Measurements from ENCODE around the gene HOXB8. TPM values are rescaled to one million over a fixed set of nuclear protein-coding genes. Genes with fewer than 3 reads are reported as not detected.
A peak's percentile ranks its signal among the peaks of the same experiment; 100 is the strongest.

The HOXB8 gene
- total and polyA plus RNA-seq, 2 of the 13 experiments (the other 11 are each of a cell fraction or from before 2014, with no cell fraction given), result not detected

DNA sequence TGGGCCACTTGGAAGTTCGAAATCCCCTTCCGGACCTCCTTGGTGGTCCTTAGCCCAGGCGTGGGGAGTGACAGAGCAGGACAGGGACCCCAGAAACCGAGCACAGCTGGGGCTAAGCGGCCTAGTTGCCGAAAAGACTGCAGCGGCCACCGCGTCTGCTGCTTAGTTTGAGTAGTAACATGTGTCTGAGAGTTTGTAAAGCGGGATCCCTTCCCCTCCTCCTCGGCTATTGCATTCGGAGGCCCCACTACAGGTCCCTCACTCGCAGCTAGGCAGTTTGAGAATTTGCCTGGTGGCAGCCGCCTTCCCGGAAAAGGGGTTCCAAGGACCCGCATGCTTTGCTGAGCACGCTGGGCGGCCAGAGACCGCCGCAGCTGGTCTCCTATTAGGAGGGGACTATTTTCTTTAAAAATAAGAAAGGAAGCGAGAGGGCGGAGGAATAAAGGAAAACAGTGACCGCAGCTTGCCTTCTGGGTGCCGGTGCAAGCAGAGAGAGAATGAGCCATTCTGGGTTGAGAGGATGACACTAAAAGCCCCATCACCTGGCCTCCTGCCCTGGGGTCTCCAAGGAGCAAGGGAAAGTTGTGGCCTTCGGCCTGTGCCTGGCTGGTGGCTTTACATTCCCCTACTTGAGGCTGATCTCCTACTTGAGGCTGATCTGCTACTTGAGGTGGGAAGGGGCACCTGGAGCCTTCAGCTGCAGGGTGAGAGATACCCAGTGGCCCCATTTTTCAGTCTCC is 20.4 kb downstream of the HOXB8 start:
- TF ChIP-seq MXI1 (IDR thresholded peaks at IDR 0.05; ENCODE audit: borderline replicate concordance, low read depth, low read length), result no peak
- 0 out of 2 replicates have a peak, but pooled peaks have one; percentile 17 for TF ChIP-seq ZNF768 (CRISPR knock-in tag; IDR thresholded peaks at IDR 0.05)
- TF ChIP-seq EZH2 (conservative IDR thresholded peaks at IDR 0.05; ENCODE audit: low read depth, low read length), result peak; percentile 12
- Histone ChIP-seq H3K9ac (ENCODE audit: insufficient read depth, low read depth, low read length) (no peak overlapping the region), H4K20me1 (ENCODE audit: insufficient read depth, low read length) (no peaks in the 10 kb centered on the region; the same call in 1 of the 2 replicates), H3K9me3 (ENCODE audit: low read length) (no peaks in the 10 kb centered on the region), H3K27ac (ENCODE audit: extremely low read length, insufficient read depth, low read length) (no peak overlapping the region), H3K36me3 (replicated peaks in 1 of 2; ENCODE audit: control insufficient read depth in 1 of 2, insufficient read depth in 2 of 2, low read length in 2 of 2) (no peaks in the 10 kb centered on the region), H3K4me3 (replicated peaks in 1 of 3; ENCODE audit: insufficient read depth in 1 of 3, low read depth in 2 of 3, low read length in 3 of 3) (peak overlapping the region in 1 of 3 experiments; percentile 9; a peak in 1 of 6 replicates), H3K4me2 (ENCODE audit: low read depth, low read length) (peak overlapping the region; percentile 41), H3K4me1 (ENCODE audit: insufficient read depth, low read length) (0 out of 2 replicates have a peak, but pooled peaks cover 6% of the 10 kb centered on the region), H3K27me3 (ENCODE audit: control insufficient read depth in 1 of 2, insufficient read depth in 2 of 2, low read length in 2 of 2) (peaks cover 51 to 91% of the 10 kb centered on the region in 2 experiments), H3K79me2 (ENCODE audit: insufficient read depth, low read length) (no peaks in the 10 kb centered on the region), H2AFZ (ENCODE audit: low read length) (no peak overlapping the region)
- DNase-seq (ENCODE audit: low spot score), result no peak
- POLR2A ChIA-PET, result no interaction called here
- BruUV-seq (replicated peaks), result no TSS peak
- no peak for ATAC-seq
- no peak for FAIRE-seq
- 35% methylated on average over 21 of the region's 25 CpGs for WGBS (ENCODE audit: low lambda C conversion rate)
- in situ Hi-C loops (cut with HindIII; ENCODE audit: extremely low pct_ligation_motif_present, low pct_unique_long_range_greater_than_20kb) (loop anchor here (5.0 kb wide), 1 partner anchor 442 kb away; no protein-coding TSS in a partner anchor), intact Hi-C loops (cut with micrococcal nuclease; ENCODE audit: unreplicated experiment) (loop anchor here (1.0 kb wide), 1 partner anchor 258 kb away; no protein-coding TSS in a partner anchor)
- CTCF ChIA-PET (ENCODE audit: low intra/inter-chr PET ratio, low total read pairs), result interaction anchor here (0.8 to 1.9 kb wide), 3 partner anchors 243 to 441 kb away, joined by 3 to 7 read pairs (median 5); no protein-coding TSS in a partner anchor

DNA sequence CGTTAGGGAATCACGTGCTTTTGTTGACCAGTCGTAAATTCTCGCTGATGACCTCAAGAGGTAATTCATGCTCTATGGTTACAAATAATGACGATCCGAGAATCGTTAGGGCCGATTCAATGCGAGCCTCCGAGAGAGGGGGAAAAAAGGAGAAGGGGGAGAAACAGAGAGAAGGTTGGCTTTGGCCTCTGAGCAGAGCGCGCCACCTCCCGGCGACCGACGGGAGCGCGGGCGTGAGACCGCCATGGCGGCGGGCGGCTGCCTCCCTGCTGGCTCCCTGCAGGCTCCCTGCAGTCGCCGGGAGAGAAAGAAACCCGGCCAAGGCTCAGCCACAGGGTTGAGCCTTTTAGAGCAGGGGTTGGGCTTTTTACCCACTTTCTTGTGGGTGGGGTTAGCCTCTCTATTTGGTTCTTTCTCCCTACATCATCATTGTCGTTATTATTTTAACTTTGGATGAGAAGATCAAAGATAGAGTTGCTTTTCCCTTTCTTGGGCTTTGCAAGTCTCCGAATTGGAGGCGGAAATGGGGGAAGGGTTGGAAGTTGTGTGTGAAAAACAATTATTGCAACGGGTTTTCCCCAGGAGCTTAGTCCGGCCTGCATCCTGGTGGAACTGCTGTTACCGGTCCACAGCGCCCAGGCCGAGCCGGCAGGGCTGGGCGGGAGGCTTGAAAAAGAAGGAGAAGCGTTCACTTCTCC is 21.1 kb downstream of the HOXB8 start:
- no peak overlapping the region for H3K9ac ChIP-seq (ENCODE audit: insufficient read depth, low read depth, low read length)
- in situ Hi-C loops (cut with HindIII; ENCODE audit: extremely low pct_ligation_motif_present, low pct_unique_long_range_greater_than_20kb) (no loop called here), intact Hi-C loops (cut with micrococcal nuclease; ENCODE audit: unreplicated experiment) (loop anchor here (1.0 kb wide), 1 partner anchor 258 kb away; no protein-coding TSS in a partner anchor)
- H2AFZ ChIP-seq (ENCODE audit: low read length), result no peak overlapping the region
- FAIRE-seq, result no peak
- H3K79me2 ChIP-seq (ENCODE audit: insufficient read depth, low read length), result no peaks in the 10 kb centered on the region
- no peaks in the 10 kb centered on the region for H3K9me3 ChIP-seq (ENCODE audit: low read length)
- H3K36me3 ChIP-seq (replicated peaks in 1 of 2; ENCODE audit: control insufficient read depth in 1 of 2, insufficient read depth in 2 of 2, low read length in 2 of 2), result no peaks in the 10 kb centered on the region
- 7% methylated on average over 36 of the region's 37 CpGs for WGBS (ENCODE audit: low lambda C conversion rate)
- peak overlapping the region in 1 of 3 experiments; percentile 9; a peak in 1 of 6 replicates for H3K4me3 ChIP-seq (replicated peaks in 1 of 3; ENCODE audit: insufficient read depth in 1 of 3, low read depth in 2 of 3, low read length in 3 of 3)
- H3K4me1 ChIP-seq (ENCODE audit: insufficient read depth, low read length), result 0 out of 2 replicates have a peak, but pooled peaks cover 6% of the 10 kb centered on the region
- peak overlapping the region; percentile 41 for H3K4me2 ChIP-seq (ENCODE audit: low read depth, low read length)
- ATAC-seq, result peak; percentile 81
- no TSS peak for BruUV-seq (replicated peaks)
- H3K27me3 ChIP-seq (ENCODE audit: control insufficient read depth in 1 of 2, insufficient read depth in 2 of 2, low read length in 2 of 2), result peaks cover 50 to 91% of the 10 kb centered on the region in 2 experiments
- DNase-seq (ENCODE audit: low spot score), result peak; percentile 31
- CTCF ChIA-PET (ENCODE audit: low intra/inter-chr PET ratio, low total read pairs), result interaction anchor here (0.8 to 1.9 kb wide), 4 partner anchors 242 to 441 kb away, joined by 3 to 7 read pairs (median 4); no protein-coding TSS in a partner anchor
- no peaks in the 10 kb centered on the region; the same call in 1 of the 2 replicates for H4K20me1 ChIP-seq (ENCODE audit: insufficient read depth, low read length)
- no peak overlapping the region for H3K27ac ChIP-seq (ENCODE audit: extremely low read length, insufficient read depth, low read length)
- POLR2A ChIA-PET, result interaction anchor here (0.6 kb wide), 1 partner anchor 436 kb away, joined by 3 read pairs; no protein-coding TSS in a partner anchor
- TF ChIP-seq ATRX (CRISPR knock-in tag; IDR thresholded peaks at IDR 0.05; ENCODE audit: borderline replicate concordance) (no peak), MXI1 (IDR thresholded peaks at IDR 0.05; ENCODE audit: borderline replicate concordance, low read depth, low read length) (0 out of 3 replicates have a peak, but pooled peaks have one; percentile 13), EZH2 (conservative IDR thresholded peaks at IDR 0.05; ENCODE audit: low read depth, low read length) (peak; percentile 99), RAD21 (CRISPR knock-in tag; IDR thresholded peaks at IDR 0.05) (peak; percentile 82), ZNF777 (CRISPR knock-in tag; IDR thresholded peaks at IDR 0.05) (no peak)
- TF ChIP-seq, protein P1, sequence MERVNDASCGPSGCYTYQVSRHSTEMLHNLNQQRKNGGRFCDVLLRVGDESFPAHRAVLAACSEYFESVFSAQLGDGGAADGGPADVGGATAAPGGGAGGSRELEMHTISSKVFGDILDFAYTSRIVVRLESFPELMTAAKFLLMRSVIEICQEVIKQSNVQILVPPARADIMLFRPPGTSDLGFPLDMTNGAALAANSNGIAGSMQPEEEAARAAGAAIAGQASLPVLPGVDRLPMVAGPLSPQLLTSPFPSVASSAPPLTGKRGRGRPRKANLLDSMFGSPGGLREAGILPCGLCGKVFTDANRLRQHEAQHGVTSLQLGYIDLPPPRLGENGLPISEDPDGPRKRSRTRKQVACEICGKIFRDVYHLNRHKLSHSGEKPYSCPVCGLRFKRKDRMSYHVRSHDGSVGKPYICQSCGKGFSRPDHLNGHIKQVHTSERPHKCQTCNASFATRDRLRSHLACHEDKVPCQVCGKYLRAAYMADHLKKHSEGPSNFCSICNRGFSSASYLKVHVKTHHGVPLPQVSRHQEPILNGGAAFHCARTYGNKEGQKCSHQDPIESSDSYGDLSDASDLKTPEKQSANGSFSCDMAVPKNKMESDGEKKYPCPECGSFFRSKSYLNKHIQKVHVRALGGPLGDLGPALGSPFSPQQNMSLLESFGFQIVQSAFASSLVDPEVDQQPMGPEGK (CRISPR knock-in tag; IDR thresholded peaks at IDR 0.05), result peak; percentile 57

Data from HepG2 (cell line).